SJSA1 (cell line): ENCODE measurements around the gene OSTN. TPM values are rescaled to one million over a fixed set of nuclear protein-coding genes. Genes with fewer than 3 reads are reported as not detected.
A peak's percentile ranks its signal among the peaks of the same experiment; 100 is the strongest.

Source experiments
- DNase-seq, 2 experiments: peaks; one replicate each; pipeline ENCODE4 v3.0.0-alpha.2; 2015 to 2020; ENCODE audit warnings: low spot score in 2 of 2, low read depth in 1 of 2
- H3K27ac ChIP-seq: fragments of 250-450 bp; sonication (Bioruptor Pico); 2 replicates; pipeline ENCODE4 v1.5.1; 2020; ENCODE audit warnings: mild to moderate bottlenecking, moderate library complexity
- H3K27me3 ChIP-seq: fragments of 250-450 bp; sonication (Bioruptor Pico); replicated peaks from 2 replicates; pipeline ENCODE4 v1.5.1; 2020; ENCODE audit warnings: mild to moderate bottlenecking, moderate library complexity
- H3K36me3 ChIP-seq: fragments of 250-450 bp; sonication (Bioruptor Pico); 2 replicates; pipeline ENCODE4 v1.5.1; 2020; ENCODE audit warnings: mild to moderate bottlenecking
- H3K4me1 ChIP-seq: fragments of 250-450 bp; sonication (Bioruptor Pico); replicated peaks from 2 replicates; pipeline ENCODE4 v1.6.1; 2021; ENCODE audit warnings: mild to moderate bottlenecking
- H3K4me3 ChIP-seq: fragments of 250-450 bp; sonication (Bioruptor Pico); 2 replicates; pipeline ENCODE4 v1.5.1; 2020; ENCODE audit warnings: mild to moderate bottlenecking
- H3K9me3 ChIP-seq: fragments of 250-450 bp; sonication (Bioruptor Pico); replicated peaks from 2 replicates; pipeline ENCODE4 v1.5.1; 2020; ENCODE audit warnings: mild to moderate bottlenecking
- total RNA-seq: library from RNA; depleted of rRNA; stranded (reverse); fragments of >200 nt; shearing (Covaris generic); gene quantifications from 2 replicates; pipeline ENCODE4 v1.2.3, GENCODE V29; 2014

OSTN gene
- total RNA-seq, 1 experiment from 2014 or later: not detected

- H3K36me3 ChIP-seq: no peaks in the 10 kb centered on the region
- no peaks in the 10 kb centered on the region for H3K9me3 ChIP-seq
- H3K4me3 ChIP-seq: no peak overlapping the region
- no peak for DNase-seq
- no peaks in the 10 kb centered on the region for H3K27me3 ChIP-seq
- no peak overlapping the region for H3K27ac ChIP-seq
- H3K4me1 ChIP-seq: no peaks in the 10 kb centered on the region
Observed at GRCh38 chr3:191197761-191198306, 1.2 kb upstream of the OSTN start.

- Histone ChIP-seq H3K27me3 (no peaks in the 10 kb centered on the region), H3K9me3 (no peaks in the 10 kb centered on the region), H3K4me3 (no peak overlapping the region), H3K4me1 (no peaks in the 10 kb centered on the region), H3K27ac (no peak overlapping the region), H3K36me3 (no peaks in the 10 kb centered on the region)
- DNase-seq: no peak
Observed at GRCh38 chr3:191198480-191198879, 561 bp upstream of the OSTN start.

- Histone ChIP-seq H3K4me1 (no peaks in the 10 kb centered on the region), H3K4me3 (no peak overlapping the region), H3K9me3 (no peaks in the 10 kb centered on the region), H3K36me3 (no peaks in the 10 kb centered on the region), H3K27me3 (no peaks in the 10 kb centered on the region), H3K27ac (no peak overlapping the region)
- no peak for DNase-seq
Observed at GRCh38 chr3:191210032-191210431, 11.0 kb downstream of the OSTN start.

- Histone ChIP-seq H3K4me3 (no peak overlapping the region), H3K9me3 (no peaks in the 10 kb centered on the region), H3K27ac (no peak overlapping the region), H3K27me3 (no peaks in the 10 kb centered on the region), H3K4me1 (no peaks in the 10 kb centered on the region), H3K36me3 (no peaks in the 10 kb centered on the region)
- no peak for DNase-seq
Observed at GRCh38 chr3:191216510-191216909, 17.5 kb downstream of the OSTN start.

- Histone ChIP-seq H3K4me3 (no peak overlapping the region), H3K9me3 (no peaks in the 10 kb centered on the region), H3K27ac (no peak overlapping the region), H3K27me3 (no peaks in the 10 kb centered on the region), H3K36me3 (no peaks in the 10 kb centered on the region), H3K4me1 (no peaks in the 10 kb centered on the region)
- DNase-seq: no peak
Observed at GRCh38 chr3:191217301-191217700, 18.3 kb downstream of the OSTN start.

- no peak for DNase-seq
Observed at GRCh38 chr3:191220908-191221307, 21.9 kb downstream of the OSTN start.

GRCh38 chr3:191221638-191222037, 22.6 kb downstream of the OSTN start:
- H3K36me3 ChIP-seq: no peaks in the 10 kb centered on the region
- no peak overlapping the region for H3K27ac ChIP-seq
- no peaks in the 10 kb centered on the region for H3K27me3 ChIP-seq
- no peak overlapping the region for H3K4me3 ChIP-seq
- H3K4me1 ChIP-seq: no peaks in the 10 kb centered on the region
- no peaks in the 10 kb centered on the region for H3K9me3 ChIP-seq
- no peak for DNase-seq

More at GRCh38 chr3:191220908-191221307, 21.9 kb downstream of the OSTN start:
- H3K4me1 ChIP-seq: no peaks in the 10 kb centered on the region
- no peaks in the 10 kb centered on the region for H3K27me3 ChIP-seq
- H3K27ac ChIP-seq: no peak overlapping the region
- no peaks in the 10 kb centered on the region for H3K9me3 ChIP-seq
- H3K4me3 ChIP-seq: no peak overlapping the region
- no peaks in the 10 kb centered on the region for H3K36me3 ChIP-seq

- Histone ChIP-seq H3K36me3 (no peaks in the 10 kb centered on the region), H3K9me3 (no peaks in the 10 kb centered on the region), H3K27ac (no peak overlapping the region), H3K4me1 (no peaks in the 10 kb centered on the region), H3K27me3 (no peaks in the 10 kb centered on the region), H3K4me3 (no peak overlapping the region)
- no peak for DNase-seq
Observed at GRCh38 chr3:191227541-191227940, 28.5 kb downstream of the OSTN start.

GRCh38 chr3:191234216-191234615, 35.2 kb downstream of the OSTN start:
- H3K27me3 ChIP-seq: no peaks in the 10 kb centered on the region
- H3K4me1 ChIP-seq: peaks cover 37% of the 10 kb centered on the region
- no peaks in the 10 kb centered on the region for H3K36me3 ChIP-seq
- no peak overlapping the region for H3K4me3 ChIP-seq
- H3K27ac ChIP-seq: no peak overlapping the region
- DNase-seq: no peak
- H3K9me3 ChIP-seq: no peaks in the 10 kb centered on the region

- H3K4me1 ChIP-seq: peaks cover 40% of the 10 kb centered on the region
- DNase-seq: no peak
- H3K4me3 ChIP-seq: no peak overlapping the region
- peak overlapping the region; percentile 53 for H3K27ac ChIP-seq
- H3K27me3 ChIP-seq: no peaks in the 10 kb centered on the region
- no peaks in the 10 kb centered on the region for H3K36me3 ChIP-seq
- no peaks in the 10 kb centered on the region for H3K9me3 ChIP-seq
Observed at GRCh38 chr3:191235331-191236314, 36.6 kb downstream of the OSTN start.

GRCh38 chr3:191236646-191237045, 37.6 kb downstream of the OSTN start:
- Histone ChIP-seq H3K9me3 (no peaks in the 10 kb centered on the region), H3K36me3 (no peaks in the 10 kb centered on the region), H3K27ac (peak overlapping the region; percentile 53; the same call in 1 of the 2 replicates), H3K4me3 (no peak overlapping the region), H3K4me1 (peaks cover 40% of the 10 kb centered on the region), H3K27me3 (no peaks in the 10 kb centered on the region)
- DNase-seq: peak in 1 of 2 experiments; percentile 29

- peaks cover 40% of the 10 kb centered on the region for H3K4me1 ChIP-seq
- no peak overlapping the region for H3K4me3 ChIP-seq
- 0 out of 2 replicates have a peak overlapping the region, but pooled peaks have one; percentile 53 for H3K27ac ChIP-seq
- no peak for DNase-seq
- H3K9me3 ChIP-seq: no peaks in the 10 kb centered on the region
- no peaks in the 10 kb centered on the region for H3K27me3 ChIP-seq
- H3K36me3 ChIP-seq: no peaks in the 10 kb centered on the region
Observed at GRCh38 chr3:191237047-191237882, 38.2 kb downstream of the OSTN start.

GRCh38 chr3:191238321-191238817, 39.3 kb downstream of the OSTN start:
- DNase-seq: peak in 1 of 2 experiments; percentile 43
- no peaks in the 10 kb centered on the region for H3K27me3 ChIP-seq
- peaks cover 40% of the 10 kb centered on the region for H3K4me1 ChIP-seq
- no peaks in the 10 kb centered on the region for H3K36me3 ChIP-seq
- no peaks in the 10 kb centered on the region for H3K9me3 ChIP-seq
- no peak overlapping the region for H3K4me3 ChIP-seq
- peak overlapping the region; percentile 43 for H3K27ac ChIP-seq
